ENCODE results near the gene KRT4.

- TF ChIP-seq HDGF (IDR thresholded peaks at IDR 0.05; ENCODE audit: borderline replicate concordance) (no peak), FOXK2 (IDR thresholded peaks at IDR 0.05) (no peak), ELF4 (IDR thresholded peaks at IDR 0.05) (no peak), TARDBP (IDR thresholded peaks at IDR 0.05) (no peak), SP1 (IDR thresholded peaks at IDR 0.05) (no peak), SUZ12 (IDR thresholded peaks at IDR 0.05) (no peak), CTBP1 (IDR thresholded peaks at IDR 0.05; ENCODE audit: borderline replicate concordance) (no peak), FOXA1 (IDR thresholded peaks at IDR 0.05) (no peak), FOXM1 (IDR thresholded peaks at IDR 0.05; ENCODE audit: borderline replicate concordance) (no peak), BHLHE40 (IDR thresholded peaks at IDR 0.05; ENCODE audit: borderline replicate concordance) (no peak), L3MBTL2 (conservative IDR thresholded peaks at IDR 0.05) (no peak), PKNOX1 (IDR thresholded peaks at IDR 0.05) (no peak), NFRKB (IDR thresholded peaks at IDR 0.05) (no peak)
Measured at GRCh38 chr12:52792185-52793029, 21.5 kb downstream of the KRT4 start.

Data from HEK293T (cell line).